Measurements from ENCODE around the gene TUBGCP6. TPM values are rescaled to one million over a fixed set of nuclear protein-coding genes. Genes with fewer than 3 reads are reported as not detected.

TUBGCP6 gene
- total RNA-seq, 4 donors from 2014 or later: 19.1 to 52.2 (median 40.7) TPM

DNA sequence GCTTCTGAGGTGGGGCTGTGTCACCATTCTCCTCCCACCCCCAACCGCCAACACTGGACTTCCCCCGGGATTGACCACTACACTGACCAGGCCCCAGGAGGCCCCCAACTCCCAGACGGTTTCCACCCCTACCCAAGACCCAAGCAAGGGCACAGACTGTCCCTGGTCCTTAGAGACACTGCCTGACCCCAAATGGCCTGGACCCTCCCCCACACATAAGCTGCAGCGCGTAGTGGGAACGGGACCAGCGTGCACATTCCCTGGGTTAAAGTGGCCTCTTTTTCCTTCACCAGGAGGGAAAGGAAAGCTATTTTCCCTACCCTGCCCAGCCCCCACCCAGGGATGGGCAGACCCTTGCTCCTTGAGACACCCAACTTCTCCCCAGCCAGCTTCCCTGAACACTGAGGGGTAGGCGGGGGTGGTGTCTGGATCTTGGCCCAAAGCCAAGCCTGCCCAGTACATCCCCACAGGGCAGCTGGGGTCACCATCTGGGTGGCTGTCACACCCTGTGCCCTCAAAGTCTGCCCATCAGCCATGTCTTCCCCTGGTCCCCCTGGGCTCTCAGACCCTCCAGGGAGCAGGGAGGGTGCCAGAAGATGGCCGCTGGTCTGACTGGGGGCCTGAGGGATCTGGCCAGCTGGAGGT lies 18.3 kb upstream of the TUBGCP6 start:
- intact Hi-C loops (cut with DNase I; ENCODE audit: low total_unique reads): no loop called here
- Histone ChIP-seq H3K9me3 (no peaks in the 10 kb centered on the region), H3K4me1 (peaks cover 0 to 23% of the 10 kb centered on the region in 2 donors), H3K27ac (no peak overlapping the region), H3K27me3 (no peaks in the 10 kb centered on the region), H3K4me3 (no peak overlapping the region), H3K36me3 (no peaks in the 10 kb centered on the region)
- no peak for DNase-seq
- TF ChIP-seq, protein P1, sequence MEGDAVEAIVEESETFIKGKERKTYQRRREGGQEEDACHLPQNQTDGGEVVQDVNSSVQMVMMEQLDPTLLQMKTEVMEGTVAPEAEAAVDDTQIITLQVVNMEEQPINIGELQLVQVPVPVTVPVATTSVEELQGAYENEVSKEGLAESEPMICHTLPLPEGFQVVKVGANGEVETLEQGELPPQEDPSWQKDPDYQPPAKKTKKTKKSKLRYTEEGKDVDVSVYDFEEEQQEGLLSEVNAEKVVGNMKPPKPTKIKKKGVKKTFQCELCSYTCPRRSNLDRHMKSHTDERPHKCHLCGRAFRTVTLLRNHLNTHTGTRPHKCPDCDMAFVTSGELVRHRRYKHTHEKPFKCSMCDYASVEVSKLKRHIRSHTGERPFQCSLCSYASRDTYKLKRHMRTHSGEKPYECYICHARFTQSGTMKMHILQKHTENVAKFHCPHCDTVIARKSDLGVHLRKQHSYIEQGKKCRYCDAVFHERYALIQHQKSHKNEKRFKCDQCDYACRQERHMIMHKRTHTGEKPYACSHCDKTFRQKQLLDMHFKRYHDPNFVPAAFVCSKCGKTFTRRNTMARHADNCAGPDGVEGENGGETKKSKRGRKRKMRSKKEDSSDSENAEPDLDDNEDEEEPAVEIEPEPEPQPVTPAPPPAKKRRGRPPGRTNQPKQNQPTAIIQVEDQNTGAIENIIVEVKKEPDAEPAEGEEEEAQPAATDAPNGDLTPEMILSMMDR (IDR thresholded peaks at IDR 0.05): no peak
- no peak for TF ChIP-seq POLR2A (IDR thresholded peaks at IDR 0.05)

DNA sequence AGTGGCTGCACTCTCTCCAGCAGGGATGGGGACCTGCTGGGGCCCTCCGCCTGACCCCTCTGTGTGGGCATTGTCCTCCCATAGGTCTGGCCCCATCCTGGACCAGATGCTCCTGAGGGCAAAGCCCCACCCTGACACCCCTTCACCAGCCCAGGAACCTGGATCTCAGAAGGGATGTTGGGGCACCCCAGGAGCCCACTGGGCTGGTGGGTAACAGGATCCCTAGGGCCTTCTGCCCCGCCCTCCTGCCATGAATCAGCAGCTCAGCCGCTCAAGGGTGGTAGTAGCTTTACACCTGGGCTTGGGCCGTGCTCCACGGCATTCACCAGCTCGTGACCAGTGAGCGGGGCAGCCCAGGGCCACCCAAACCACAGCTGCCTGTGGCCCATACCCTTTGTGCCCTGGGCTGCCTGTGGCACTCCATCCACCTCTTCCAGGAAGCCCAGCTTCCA lies 17.7 kb upstream of the TUBGCP6 start:
- Histone ChIP-seq H3K27me3 (no peaks in the 10 kb centered on the region), H3K4me3 (no peak overlapping the region), H3K27ac (peak overlapping the region in 1 of 2 donors; percentile 74), H3K4me1 (peaks cover 0 to 19% of the 10 kb centered on the region in 2 donors), H3K9me3 (no peaks in the 10 kb centered on the region), H3K36me3 (no peaks in the 10 kb centered on the region)
- no peak for DNase-seq
- no peak for TF ChIP-seq POLR2A (IDR thresholded peaks at IDR 0.05)
- TF ChIP-seq, protein P1 (IDR thresholded peaks at IDR 0.05): no peak
- intact Hi-C loops (cut with DNase I; ENCODE audit: low total_unique reads): no loop called here

DNA sequence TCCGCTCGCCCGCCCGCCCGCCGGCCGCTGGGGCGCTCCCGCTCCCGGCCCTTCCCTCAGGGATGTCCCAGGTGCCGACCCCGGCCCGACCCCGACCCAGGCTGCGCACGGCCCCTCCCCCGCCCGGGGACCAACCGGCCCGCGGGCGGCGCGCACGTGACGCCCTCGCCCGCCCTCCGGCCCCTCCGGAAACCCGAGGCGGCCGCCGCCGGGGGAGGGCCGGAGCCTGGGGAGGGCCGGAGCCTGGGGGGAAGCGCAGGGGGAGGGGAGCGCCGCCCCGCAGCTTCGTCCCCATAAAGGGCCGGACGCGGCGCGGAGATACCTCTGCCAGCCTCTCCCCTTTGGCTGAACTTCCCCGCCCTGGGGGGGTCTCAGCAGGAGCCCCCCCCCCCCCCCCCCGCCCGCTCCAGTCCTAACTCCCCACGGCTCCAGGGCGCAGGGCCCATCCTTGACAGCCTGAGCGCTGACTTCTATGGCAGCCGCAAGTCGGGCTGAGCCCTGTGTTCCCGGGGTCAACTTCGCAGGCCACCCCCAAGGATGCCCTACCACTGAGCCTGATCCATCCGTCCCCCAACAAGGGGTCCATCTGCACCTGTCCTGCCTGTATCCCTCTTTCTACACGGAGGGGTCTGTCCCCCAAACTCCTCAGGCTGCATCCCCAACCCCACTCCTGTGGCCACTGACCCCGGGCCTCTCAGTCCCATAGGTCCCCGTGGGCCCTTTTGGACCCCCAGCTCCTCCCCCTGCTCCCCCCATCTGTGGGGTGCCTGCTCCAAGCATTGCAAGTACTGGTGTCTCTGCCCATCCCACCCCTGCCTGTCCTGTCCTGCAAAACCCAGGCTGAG lies 17.0 kb upstream of the TUBGCP6 start, which contains the start of gene MAPK12:
Gene MAPK12, minus strand, starts transcription at position 69 of the 845 bp plus-strand sequence. CDS start 174 bp downstream, outside the sequence.
- H3K4me3 ChIP-seq: peak within 1 kb of the TSS; percentile 32 to 58
- peak in 1 of 2 donors; percentile 10 for TF ChIP-seq POLR2A (IDR thresholded peaks at IDR 0.05)
- TF ChIP-seq, protein P1 (IDR thresholded peaks at IDR 0.05): no peak
- no peaks in the 10 kb centered on the region for H3K27me3 ChIP-seq
- H3K9me3 ChIP-seq: no peaks in the 10 kb centered on the region
- peak within 1 kb of the TSS; percentile 65 to 74 for H3K27ac ChIP-seq
- intact Hi-C loops (cut with DNase I; ENCODE audit: low total_unique reads): no loop called here
- no peak for DNase-seq
- H3K36me3 ChIP-seq: no peaks in the 10 kb centered on the region
- peaks cover 0 to 19% of the 10 kb centered on the region in 2 donors for H3K4me1 ChIP-seq

DNA sequence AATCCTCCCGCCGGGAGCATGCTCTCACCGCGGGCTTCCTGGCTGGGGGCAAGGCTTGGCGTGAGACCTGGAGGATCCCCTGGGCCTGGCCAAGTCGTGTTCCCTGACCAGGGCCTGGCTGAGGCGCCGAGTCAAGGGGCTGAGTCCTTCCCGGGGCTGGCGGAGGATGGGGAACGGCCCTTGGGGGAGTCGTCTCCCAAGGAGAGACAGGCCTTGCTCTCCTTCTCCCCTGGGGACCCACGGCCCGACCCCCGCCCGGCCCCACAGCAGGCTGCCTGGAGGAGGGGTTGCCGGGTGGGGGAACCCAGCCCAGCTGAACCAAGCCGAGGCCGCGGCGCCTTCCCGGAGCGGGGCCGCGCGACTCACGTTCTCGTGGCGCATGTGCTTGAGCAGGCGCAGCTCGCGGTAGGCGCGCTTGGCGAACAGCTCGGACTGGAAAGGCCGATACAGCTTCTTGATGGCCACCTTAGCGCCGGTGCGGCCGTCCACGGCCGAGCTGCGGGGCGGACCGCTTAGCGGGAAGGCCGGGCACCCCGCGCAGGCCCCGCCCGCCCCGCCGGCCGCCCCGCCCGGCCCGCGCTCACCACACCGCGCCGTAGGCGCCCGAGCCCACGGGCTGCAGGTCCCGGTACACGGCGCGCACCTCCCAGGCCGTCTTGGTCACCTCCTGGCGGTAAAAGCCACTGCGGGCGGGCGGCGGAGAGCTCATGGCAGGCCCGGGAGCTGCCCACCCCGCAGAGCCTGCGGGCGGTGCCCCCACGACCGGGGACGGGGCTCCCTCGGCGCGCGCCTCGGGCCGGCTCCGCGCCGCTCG lies 16.2 kb upstream of the TUBGCP6 start:
- Histone ChIP-seq H3K27ac (peak overlapping the region; percentile 65 to 74), H3K36me3 (no peaks in the 10 kb centered on the region), H3K4me3 (peak overlapping the region; percentile 32 to 58), H3K9me3 (no peaks in the 10 kb centered on the region), H3K27me3 (no peaks in the 10 kb centered on the region), H3K4me1 (peaks cover 0 to 19% of the 10 kb centered on the region in 2 donors)
- intact Hi-C loops (cut with DNase I; ENCODE audit: low total_unique reads): no loop called here
- DNase-seq: no peak
- TF ChIP-seq, protein P1 (IDR thresholded peaks at IDR 0.05): no peak
